ENCODE results near the gene DNAH1.
"Not testable (repeated sequence)": the region's sequence is repeated elsewhere in the genome, so short reads cannot be mapped to it uniquely, and the experiment has no call there.

DNAH1 gene

GRCh38 chr3:52326976-52327375, 10.9 kb downstream of the DNAH1 start:
- no peaks in the 10 kb centered on the region for H3K36me3 ChIP-seq (ENCODE audit: control insufficient read depth, insufficient read depth, low read length)
- no peak overlapping the region for H3K9ac ChIP-seq (ENCODE audit: low read depth, low read length)
- no peaks in the 10 kb centered on the region for H3K27me3 ChIP-seq (ENCODE audit: control insufficient read depth, insufficient read depth, low read length)
- no peaks in the 10 kb centered on the region for H3K9me3 ChIP-seq (ENCODE audit: control insufficient read depth, insufficient read depth, low read length)
- no peak overlapping the region for H3K27ac ChIP-seq (ENCODE audit: low read depth, low read length)
- H3K4me3 ChIP-seq (ENCODE audit: low read depth, low read length), result no peak overlapping the region
- H3K4me1 ChIP-seq (ENCODE audit: control insufficient read depth, insufficient read depth, low read length), result no peaks in the 10 kb centered on the region

GRCh38 chr3:52327486-52328290, 11.6 kb downstream of the DNAH1 start:
- Histone ChIP-seq H3K9ac (ENCODE audit: low read depth, low read length) (no peak overlapping the region), H3K27ac (ENCODE audit: low read depth, low read length) (no peak overlapping the region), H3K4me3 (ENCODE audit: low read depth, low read length) (no peak overlapping the region), H3K27me3 (ENCODE audit: control insufficient read depth, insufficient read depth, low read length) (no peaks in the 10 kb centered on the region), H3K9me3 (ENCODE audit: control insufficient read depth, insufficient read depth, low read length) (no peaks in the 10 kb centered on the region), H3K4me1 (ENCODE audit: control insufficient read depth, insufficient read depth, low read length) (no peaks in the 10 kb centered on the region), H3K36me3 (ENCODE audit: control insufficient read depth, insufficient read depth, low read length) (no peaks in the 10 kb centered on the region)

- Histone ChIP-seq H3K4me3 (ENCODE audit: low read depth, low read length) (no peak overlapping the region), H3K9me3 (ENCODE audit: control insufficient read depth, insufficient read depth, low read length) (no peaks in the 10 kb centered on the region), H3K9ac (ENCODE audit: low read depth, low read length) (no peak overlapping the region), H3K4me1 (ENCODE audit: control insufficient read depth, insufficient read depth, low read length) (no peaks in the 10 kb centered on the region), H3K27ac (ENCODE audit: low read depth, low read length) (no peak overlapping the region), H3K36me3 (ENCODE audit: control insufficient read depth, insufficient read depth, low read length) (no peaks in the 10 kb centered on the region), H3K27me3 (ENCODE audit: control insufficient read depth, insufficient read depth, low read length) (no peaks in the 10 kb centered on the region)
Observed at GRCh38 chr3:52328536-52329080, 12.5 kb downstream of the DNAH1 start.

GRCh38 chr3:52330194-52330805, 14.2 kb downstream of the DNAH1 start:
- no peaks in the 10 kb centered on the region for H3K36me3 ChIP-seq (ENCODE audit: control insufficient read depth, insufficient read depth, low read length)
- no peaks in the 10 kb centered on the region for H3K9me3 ChIP-seq (ENCODE audit: control insufficient read depth, insufficient read depth, low read length)
- H3K27ac ChIP-seq (ENCODE audit: low read depth, low read length), result no peak overlapping the region
- no peak overlapping the region for H3K4me3 ChIP-seq (ENCODE audit: low read depth, low read length)
- no peak overlapping the region for H3K9ac ChIP-seq (ENCODE audit: low read depth, low read length)
- no peaks in the 10 kb centered on the region for H3K4me1 ChIP-seq (ENCODE audit: control insufficient read depth, insufficient read depth, low read length)
- H3K27me3 ChIP-seq (ENCODE audit: control insufficient read depth, insufficient read depth, low read length), result no peaks in the 10 kb centered on the region

GRCh38 chr3:52331091-52331490, 15.0 kb downstream of the DNAH1 start:
- no peak overlapping the region for H3K27ac ChIP-seq (ENCODE audit: low read depth, low read length)
- no peaks in the 10 kb centered on the region for H3K9me3 ChIP-seq (ENCODE audit: control insufficient read depth, insufficient read depth, low read length)
- H3K36me3 ChIP-seq (ENCODE audit: control insufficient read depth, insufficient read depth, low read length), result no peaks in the 10 kb centered on the region
- no peaks in the 10 kb centered on the region for H3K27me3 ChIP-seq (ENCODE audit: control insufficient read depth, insufficient read depth, low read length)
- no peak overlapping the region for H3K4me3 ChIP-seq (ENCODE audit: low read depth, low read length)
- H3K9ac ChIP-seq (ENCODE audit: low read depth, low read length), result no peak overlapping the region
- no peaks in the 10 kb centered on the region for H3K4me1 ChIP-seq (ENCODE audit: control insufficient read depth, insufficient read depth, low read length)

- no peak overlapping the region for H3K27ac ChIP-seq (ENCODE audit: low read depth, low read length)
- no peaks in the 10 kb centered on the region for H3K9me3 ChIP-seq (ENCODE audit: control insufficient read depth, insufficient read depth, low read length)
- H3K4me3 ChIP-seq (ENCODE audit: low read depth, low read length), result no peak overlapping the region
- no peak overlapping the region for H3K9ac ChIP-seq (ENCODE audit: low read depth, low read length)
- no peaks in the 10 kb centered on the region for H3K27me3 ChIP-seq (ENCODE audit: control insufficient read depth, insufficient read depth, low read length)
- no peaks in the 10 kb centered on the region for H3K36me3 ChIP-seq (ENCODE audit: control insufficient read depth, insufficient read depth, low read length)
- no peaks in the 10 kb centered on the region for H3K4me1 ChIP-seq (ENCODE audit: control insufficient read depth, insufficient read depth, low read length)
Observed at GRCh38 chr3:52331906-52332305, 15.8 kb downstream of the DNAH1 start.

- Histone ChIP-seq H3K27me3 (ENCODE audit: control insufficient read depth, insufficient read depth, low read length) (no peaks in the 10 kb centered on the region), H3K4me3 (ENCODE audit: low read depth, low read length) (no peak overlapping the region), H3K9me3 (ENCODE audit: control insufficient read depth, insufficient read depth, low read length) (no peaks in the 10 kb centered on the region), H3K4me1 (ENCODE audit: control insufficient read depth, insufficient read depth, low read length) (no peaks in the 10 kb centered on the region), H3K9ac (ENCODE audit: low read depth, low read length) (no peak overlapping the region), H3K36me3 (ENCODE audit: control insufficient read depth, insufficient read depth, low read length) (no peaks in the 10 kb centered on the region), H3K27ac (ENCODE audit: low read depth, low read length) (no peak overlapping the region)
Observed at GRCh38 chr3:52333869-52334557, 17.9 kb downstream of the DNAH1 start.

- H3K27ac ChIP-seq (ENCODE audit: low read depth, low read length); H3K9me3 ChIP-seq (ENCODE audit: control insufficient read depth, insufficient read depth, low read length); H3K4me1 ChIP-seq (ENCODE audit: control insufficient read depth, insufficient read depth, low read length); H3K4me3 ChIP-seq (ENCODE audit: low read depth, low read length); H3K27me3 ChIP-seq (ENCODE audit: control insufficient read depth, insufficient read depth, low read length); H3K9ac ChIP-seq (ENCODE audit: low read depth, low read length); H3K36me3 ChIP-seq (ENCODE audit: control insufficient read depth, insufficient read depth, low read length): not testable (repeated sequence)
Observed at GRCh38 chr3:52338131-52338530, 22.0 kb downstream of the DNAH1 start.

- H3K27me3 ChIP-seq (ENCODE audit: control insufficient read depth, insufficient read depth, low read length), result no peaks in the 10 kb centered on the region
- no peaks in the 10 kb centered on the region for H3K9me3 ChIP-seq (ENCODE audit: control insufficient read depth, insufficient read depth, low read length)
- no peak overlapping the region for H3K4me3 ChIP-seq (ENCODE audit: low read depth, low read length)
- no peaks in the 10 kb centered on the region for H3K4me1 ChIP-seq (ENCODE audit: control insufficient read depth, insufficient read depth, low read length)
- H3K9ac ChIP-seq (ENCODE audit: low read depth, low read length), result no peak overlapping the region
- no peaks in the 10 kb centered on the region for H3K36me3 ChIP-seq (ENCODE audit: control insufficient read depth, insufficient read depth, low read length)
- no peak overlapping the region for H3K27ac ChIP-seq (ENCODE audit: low read depth, low read length)
Observed at GRCh38 chr3:52339612-52340011, 23.5 kb downstream of the DNAH1 start.

GRCh38 chr3:52341123-52341522, 25.0 kb downstream of the DNAH1 start:
- H3K4me3 ChIP-seq (ENCODE audit: low read depth, low read length), result no peak overlapping the region
- no peaks in the 10 kb centered on the region for H3K4me1 ChIP-seq (ENCODE audit: control insufficient read depth, insufficient read depth, low read length)
- H3K27ac ChIP-seq (ENCODE audit: low read depth, low read length), result no peak overlapping the region
- no peak overlapping the region for H3K9ac ChIP-seq (ENCODE audit: low read depth, low read length)
- no peaks in the 10 kb centered on the region for H3K9me3 ChIP-seq (ENCODE audit: control insufficient read depth, insufficient read depth, low read length)
- H3K27me3 ChIP-seq (ENCODE audit: control insufficient read depth, insufficient read depth, low read length), result no peaks in the 10 kb centered on the region
- H3K36me3 ChIP-seq (ENCODE audit: control insufficient read depth, insufficient read depth, low read length), result no peaks in the 10 kb centered on the region
